ENCODE results near the gene SPATA3. TPM values are rescaled to one million over a fixed set of nuclear protein-coding genes. Genes with fewer than 3 reads are reported as not detected.

The SPATA3 gene
- total RNA-seq, 1 donor from 2014 or later, result not detected

- TF ChIP-seq, protein P1, sequence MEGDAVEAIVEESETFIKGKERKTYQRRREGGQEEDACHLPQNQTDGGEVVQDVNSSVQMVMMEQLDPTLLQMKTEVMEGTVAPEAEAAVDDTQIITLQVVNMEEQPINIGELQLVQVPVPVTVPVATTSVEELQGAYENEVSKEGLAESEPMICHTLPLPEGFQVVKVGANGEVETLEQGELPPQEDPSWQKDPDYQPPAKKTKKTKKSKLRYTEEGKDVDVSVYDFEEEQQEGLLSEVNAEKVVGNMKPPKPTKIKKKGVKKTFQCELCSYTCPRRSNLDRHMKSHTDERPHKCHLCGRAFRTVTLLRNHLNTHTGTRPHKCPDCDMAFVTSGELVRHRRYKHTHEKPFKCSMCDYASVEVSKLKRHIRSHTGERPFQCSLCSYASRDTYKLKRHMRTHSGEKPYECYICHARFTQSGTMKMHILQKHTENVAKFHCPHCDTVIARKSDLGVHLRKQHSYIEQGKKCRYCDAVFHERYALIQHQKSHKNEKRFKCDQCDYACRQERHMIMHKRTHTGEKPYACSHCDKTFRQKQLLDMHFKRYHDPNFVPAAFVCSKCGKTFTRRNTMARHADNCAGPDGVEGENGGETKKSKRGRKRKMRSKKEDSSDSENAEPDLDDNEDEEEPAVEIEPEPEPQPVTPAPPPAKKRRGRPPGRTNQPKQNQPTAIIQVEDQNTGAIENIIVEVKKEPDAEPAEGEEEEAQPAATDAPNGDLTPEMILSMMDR (IDR thresholded peaks at IDR 0.05; ENCODE audit: unreplicated experiment), result no peak
- Mint-ChIP-seq H3K4me1 (no peaks in the 10 kb centered on the region), H3K27ac (no peak overlapping the region), H3K36me3 (no peaks in the 10 kb centered on the region), H3K4me3 (no peak overlapping the region), H3K9me3 (no peaks in the 10 kb centered on the region), H3K27me3 (ENCODE audit: low read depth) (no peaks in the 10 kb centered on the region)
- DNase-seq (ENCODE audit: low spot score in 2 of 2, unreplicated experiment in 2 of 2), result no peak
These were observed 23.9 kb upstream of the SPATA3 start for GRCh38 chr2:230972046-230972445.

GRCh38 chr2:230974096-230974913 is 21.6 kb upstream of the SPATA3 start:
- TF ChIP-seq, protein P1 (IDR thresholded peaks at IDR 0.05; ENCODE audit: unreplicated experiment), result no peak
- no peak for DNase-seq (ENCODE audit: low spot score in 2 of 2, unreplicated experiment in 2 of 2)
- no peaks in the 10 kb centered on the region for H3K27me3 Mint-ChIP-seq (ENCODE audit: low read depth)
- H3K27ac Mint-ChIP-seq, result no peak overlapping the region
- H3K4me3 Mint-ChIP-seq, result no peak overlapping the region
- no peaks in the 10 kb centered on the region for H3K4me1 Mint-ChIP-seq
- no peaks in the 10 kb centered on the region for H3K9me3 Mint-ChIP-seq
- no peaks in the 10 kb centered on the region for H3K36me3 Mint-ChIP-seq

GRCh38 chr2:230975927-230976326 is 20.0 kb upstream of the SPATA3 start:
- TF ChIP-seq, protein P1 (IDR thresholded peaks at IDR 0.05; ENCODE audit: unreplicated experiment), result no peak
- H3K36me3 Mint-ChIP-seq, result no peaks in the 10 kb centered on the region
- H3K4me1 Mint-ChIP-seq, result no peaks in the 10 kb centered on the region
- H3K9me3 Mint-ChIP-seq, result no peaks in the 10 kb centered on the region
- H3K4me3 Mint-ChIP-seq, result no peak overlapping the region
- no peak for DNase-seq (ENCODE audit: low spot score in 2 of 2, unreplicated experiment in 2 of 2)
- H3K27ac Mint-ChIP-seq, result no peak overlapping the region
- no peaks in the 10 kb centered on the region for H3K27me3 Mint-ChIP-seq (ENCODE audit: low read depth)

DNA sequence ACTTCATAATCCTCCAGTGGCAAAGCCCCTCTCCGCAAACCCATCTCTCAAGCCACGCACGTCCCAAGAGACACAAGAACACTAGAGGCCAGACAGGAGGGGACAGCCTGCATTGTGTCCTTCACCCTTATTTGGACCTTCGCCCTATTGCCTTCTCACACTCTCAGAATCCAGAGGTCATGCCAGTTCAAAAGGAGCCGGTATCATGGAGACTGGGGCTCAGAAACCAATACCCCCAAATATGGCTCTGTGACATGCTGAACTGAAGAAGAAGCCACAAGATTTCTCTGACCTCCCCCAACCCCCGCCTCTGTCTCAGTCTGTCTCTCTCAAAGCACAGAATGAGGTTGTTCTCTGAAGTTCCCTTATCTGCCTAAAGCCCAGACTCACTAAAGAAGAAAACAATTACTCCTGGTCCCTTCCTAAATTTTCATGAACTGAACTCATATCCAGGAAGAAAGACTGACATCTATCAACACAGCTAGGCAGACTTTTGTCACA is 19.2 kb upstream of the SPATA3 start:
- no peak for DNase-seq (ENCODE audit: low spot score in 2 of 2, unreplicated experiment in 2 of 2)
- H3K9me3 Mint-ChIP-seq, result no peaks in the 10 kb centered on the region
- H3K27me3 Mint-ChIP-seq (ENCODE audit: low read depth), result no peaks in the 10 kb centered on the region
- H3K4me1 Mint-ChIP-seq, result no peaks in the 10 kb centered on the region
- H3K27ac Mint-ChIP-seq, result no peak overlapping the region
- H3K4me3 Mint-ChIP-seq, result no peak overlapping the region
- H3K36me3 Mint-ChIP-seq, result no peaks in the 10 kb centered on the region
- TF ChIP-seq, protein P1 (IDR thresholded peaks at IDR 0.05; ENCODE audit: unreplicated experiment), result no peak

GRCh38 chr2:230980468-230980867 is 15.5 kb upstream of the SPATA3 start:
- DNase-seq (ENCODE audit: low spot score in 2 of 2, unreplicated experiment in 2 of 2), result no peak
- H3K9me3 Mint-ChIP-seq, result no peaks in the 10 kb centered on the region
- H3K36me3 Mint-ChIP-seq, result no peaks in the 10 kb centered on the region
- H3K4me3 Mint-ChIP-seq, result no peak overlapping the region
- TF ChIP-seq, protein P1 (IDR thresholded peaks at IDR 0.05; ENCODE audit: unreplicated experiment), result no peak
- H3K27me3 Mint-ChIP-seq (ENCODE audit: low read depth), result no peaks in the 10 kb centered on the region
- H3K27ac Mint-ChIP-seq, result no peak overlapping the region
- H3K4me1 Mint-ChIP-seq, result no peaks in the 10 kb centered on the region

Data from mesothelial cell of epicardium (in vitro differentiated cells).